IPS-18a (cell line): ENCODE measurements around the gene NCAPD3.
"Not testable (repeated sequence)": the region's sequence is repeated elsewhere in the genome, so short reads cannot be mapped to it uniquely, and the experiment has no call there.

Experiments
- H3K27ac ChIP-seq: one replicate; pipeline ENCODE4 v1.5.1; 2013; ENCODE audit warnings: low read length
- H3K27me3 ChIP-seq: one replicate; pipeline ENCODE4 v1.6.1; 2013; ENCODE audit warnings: mild to moderate bottlenecking, low read length; ENCODE audit not compliant: control insufficient read depth, insufficient read depth
- H3K36me3 ChIP-seq: one replicate; pipeline ENCODE4 v1.6.1; 2013; ENCODE audit warnings: low read depth, low read length; ENCODE audit not compliant: control insufficient read depth
- H3K4me1 ChIP-seq: one replicate; pipeline ENCODE4 v1.6.1; 2013; ENCODE audit warnings: low read depth, low read length; ENCODE audit not compliant: control insufficient read depth
- H3K4me3 ChIP-seq: one replicate; pipeline ENCODE4 v1.5.1; 2013; ENCODE audit warnings: low read length
- H3K9ac ChIP-seq: one replicate; pipeline ENCODE4 v1.6.1; 2013; ENCODE audit warnings: mild to moderate bottlenecking, low read length, moderate library complexity
- H3K9me3 ChIP-seq: one replicate; pipeline ENCODE4 v1.6.1; 2013; ENCODE audit warnings: low read depth, low read length; ENCODE audit not compliant: control insufficient read depth

The NCAPD3 gene

GRCh38 chr11:134119094-134119493 is 104.7 kb downstream of the NCAPD3 start:
- no peak overlapping the region for H3K27ac ChIP-seq
- no peak overlapping the region for H3K4me3 ChIP-seq
- H3K9me3 ChIP-seq, result no peaks in the 10 kb centered on the region
- H3K9ac ChIP-seq, result no peak overlapping the region
- H3K36me3 ChIP-seq, result no peaks in the 10 kb centered on the region
- H3K27me3 ChIP-seq, result peaks cover 7% of the 10 kb centered on the region
- peaks cover 12% of the 10 kb centered on the region for H3K4me1 ChIP-seq

DNA sequence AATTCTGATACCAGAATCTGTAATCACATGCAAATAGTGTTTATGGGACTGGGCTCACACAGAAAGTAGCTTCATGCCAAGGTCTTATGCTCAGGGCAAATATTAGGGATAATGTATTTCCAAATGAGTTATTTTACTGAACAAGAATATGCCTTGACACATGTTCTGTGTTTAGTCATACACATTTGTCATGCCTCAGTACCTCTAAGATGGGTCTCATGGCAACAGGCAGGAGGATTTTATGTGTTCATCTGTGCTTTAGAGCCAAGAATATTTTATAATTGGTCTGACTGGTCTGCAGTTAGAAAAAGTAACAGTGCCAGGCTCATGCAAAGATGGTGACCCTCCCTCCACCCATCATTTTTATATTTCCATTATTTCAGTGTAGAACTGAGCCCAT is 105.8 kb downstream of the NCAPD3 start:
- H3K4me3 ChIP-seq, result no peak overlapping the region
- no peaks in the 10 kb centered on the region for H3K27me3 ChIP-seq
- no peaks in the 10 kb centered on the region for H3K9me3 ChIP-seq
- H3K9ac ChIP-seq, result no peak overlapping the region
- no peaks in the 10 kb centered on the region for H3K36me3 ChIP-seq
- no peak overlapping the region for H3K27ac ChIP-seq
- peaks cover 12% of the 10 kb centered on the region for H3K4me1 ChIP-seq

- peaks cover 12% of the 10 kb centered on the region for H3K4me1 ChIP-seq
- H3K27ac ChIP-seq, result no peak overlapping the region
- no peaks in the 10 kb centered on the region for H3K27me3 ChIP-seq
- H3K4me3 ChIP-seq, result no peak overlapping the region
- no peaks in the 10 kb centered on the region for H3K36me3 ChIP-seq
- no peak overlapping the region for H3K9ac ChIP-seq
- no peaks in the 10 kb centered on the region for H3K9me3 ChIP-seq
These were observed 107.6 kb downstream of the NCAPD3 start for GRCh38 chr11:134116210-134116609.

- H3K4me1 ChIP-seq, result peaks cover 26% of the 10 kb centered on the region
- H3K36me3 ChIP-seq, H3K9ac ChIP-seq, H3K27me3 ChIP-seq, H3K4me3 ChIP-seq, H3K9me3 ChIP-seq, H3K27ac ChIP-seq: not testable (repeated sequence)
These were observed 110.0 kb downstream of the NCAPD3 start for GRCh38 chr11:134113787-134114186.

GRCh38 chr11:134110252-134110815 is 113.4 kb downstream of the NCAPD3 start:
- Histone ChIP-seq H3K36me3 (no peaks in the 10 kb centered on the region), H3K4me3 (no peak overlapping the region), H3K9ac (no peak overlapping the region), H3K27me3 (no peaks in the 10 kb centered on the region), H3K27ac (no peak overlapping the region), H3K4me1 (peaks cover 21% of the 10 kb centered on the region), H3K9me3 (no peaks in the 10 kb centered on the region)
